Measurements from ENCODE around the gene MEF2C. TPM values are rescaled to one million over a fixed set of nuclear protein-coding genes. Genes with fewer than 3 reads are reported as not detected.

The MEF2C gene
- total RNA-seq, 1 donor from 2014 or later = 51.4 TPM

DNA sequence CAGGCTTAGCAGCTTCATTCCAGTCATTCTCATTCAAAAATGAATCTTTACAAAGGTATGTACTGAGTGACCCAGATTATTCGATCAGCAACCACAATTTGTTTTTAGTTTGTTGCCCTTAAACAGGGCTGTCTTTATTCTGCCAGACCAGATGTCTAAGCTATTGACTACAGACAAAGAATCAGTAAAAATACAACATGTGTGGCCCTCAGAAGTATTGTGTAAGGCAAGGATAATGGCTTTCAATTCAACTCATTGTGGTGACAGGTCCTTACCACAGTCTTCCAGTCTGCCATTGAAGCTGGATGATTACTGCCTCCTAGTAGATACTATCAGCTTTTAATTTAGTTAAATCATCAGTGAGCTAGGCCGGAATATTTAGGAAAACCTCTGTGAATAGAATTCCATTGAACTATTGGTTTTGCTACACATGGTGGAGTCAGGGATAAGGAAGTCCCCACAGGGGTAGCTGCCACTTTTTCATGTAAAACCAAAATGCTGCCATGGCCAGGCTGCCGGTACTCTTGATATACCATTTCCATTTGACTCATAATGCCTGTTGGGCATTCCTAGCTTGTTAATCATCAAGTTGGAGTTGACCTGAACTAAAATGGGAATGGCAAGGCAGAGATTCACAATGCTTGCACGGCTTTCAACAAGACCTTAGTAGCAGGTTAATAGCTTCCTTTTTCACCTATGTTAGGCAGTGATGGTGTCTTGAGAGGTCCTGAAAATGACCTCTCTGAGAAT is 175.6 kb downstream of the MEF2C start:
- Histone ChIP-seq H3K4me3 (no peak overlapping the region), H3K9me3 (no peaks in the 10 kb centered on the region), H3K36me3 (no peaks in the 10 kb centered on the region), H3K4me1 (no peaks in the 10 kb centered on the region), H3K27me3 (peaks cover 9% of the 10 kb centered on the region), H3K27ac (no peak overlapping the region)
- ATAC-seq (no peak), DNase-seq (no peak)
- TF ChIP-seq, protein P1, sequence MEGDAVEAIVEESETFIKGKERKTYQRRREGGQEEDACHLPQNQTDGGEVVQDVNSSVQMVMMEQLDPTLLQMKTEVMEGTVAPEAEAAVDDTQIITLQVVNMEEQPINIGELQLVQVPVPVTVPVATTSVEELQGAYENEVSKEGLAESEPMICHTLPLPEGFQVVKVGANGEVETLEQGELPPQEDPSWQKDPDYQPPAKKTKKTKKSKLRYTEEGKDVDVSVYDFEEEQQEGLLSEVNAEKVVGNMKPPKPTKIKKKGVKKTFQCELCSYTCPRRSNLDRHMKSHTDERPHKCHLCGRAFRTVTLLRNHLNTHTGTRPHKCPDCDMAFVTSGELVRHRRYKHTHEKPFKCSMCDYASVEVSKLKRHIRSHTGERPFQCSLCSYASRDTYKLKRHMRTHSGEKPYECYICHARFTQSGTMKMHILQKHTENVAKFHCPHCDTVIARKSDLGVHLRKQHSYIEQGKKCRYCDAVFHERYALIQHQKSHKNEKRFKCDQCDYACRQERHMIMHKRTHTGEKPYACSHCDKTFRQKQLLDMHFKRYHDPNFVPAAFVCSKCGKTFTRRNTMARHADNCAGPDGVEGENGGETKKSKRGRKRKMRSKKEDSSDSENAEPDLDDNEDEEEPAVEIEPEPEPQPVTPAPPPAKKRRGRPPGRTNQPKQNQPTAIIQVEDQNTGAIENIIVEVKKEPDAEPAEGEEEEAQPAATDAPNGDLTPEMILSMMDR (IDR thresholded peaks at IDR 0.05) = no peak
- intact Hi-C loops (cut with DNase I) = no loop called here

- peaks cover 37% of the 10 kb centered on the region for H3K27me3 ChIP-seq
- DNase-seq = no peak
- TF ChIP-seq, protein P1 (IDR thresholded peaks at IDR 0.05) = no peak
- intact Hi-C loops (cut with DNase I) = no loop called here
- no peak overlapping the region for H3K27ac ChIP-seq
- ATAC-seq = no peak
- no peaks in the 10 kb centered on the region for H3K4me1 ChIP-seq
- no peak overlapping the region for H3K4me3 ChIP-seq
- no peaks in the 10 kb centered on the region for H3K9me3 ChIP-seq
- no peaks in the 10 kb centered on the region for H3K36me3 ChIP-seq
Observed at GRCh38 chr5:88702332-88702731, 180.7 kb downstream of the MEF2C start.

DNA sequence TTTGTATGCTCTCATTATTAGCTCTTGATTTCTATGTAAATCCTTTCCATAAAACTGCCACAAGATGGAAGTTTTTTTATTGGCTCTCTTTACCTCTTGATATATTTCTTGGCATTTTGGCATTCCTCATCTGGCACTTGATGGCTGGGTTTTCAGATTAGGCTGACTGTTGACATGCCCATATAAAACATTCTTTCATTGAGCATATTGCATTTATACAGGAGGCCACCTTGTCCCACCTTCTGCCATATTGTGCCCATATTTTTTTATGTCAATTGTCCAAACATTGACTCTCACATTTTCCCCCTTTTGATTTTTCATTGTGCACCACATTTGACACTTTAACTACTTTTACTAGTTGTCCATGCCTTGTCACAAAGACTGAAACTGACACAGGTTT is 182.9 kb downstream of the MEF2C start:
- Histone ChIP-seq H3K27ac (no peak overlapping the region), H3K4me3 (no peak overlapping the region), H3K36me3 (no peaks in the 10 kb centered on the region), H3K9me3 (no peaks in the 10 kb centered on the region), H3K4me1 (no peaks in the 10 kb centered on the region), H3K27me3 (peaks cover 60% of the 10 kb centered on the region)
- no peak for ATAC-seq
- intact Hi-C loops (cut with DNase I) = no loop called here
- TF ChIP-seq, protein P1 (IDR thresholded peaks at IDR 0.05) = no peak
- DNase-seq = no peak

GRCh38 chr5:88698290-88698689 is 184.7 kb downstream of the MEF2C start:
- H3K27me3 ChIP-seq = peaks cover 70% of the 10 kb centered on the region
- no peaks in the 10 kb centered on the region for H3K4me1 ChIP-seq
- DNase-seq = no peak
- intact Hi-C loops (cut with DNase I) = no loop called here
- H3K4me3 ChIP-seq = no peak overlapping the region
- no peak overlapping the region for H3K27ac ChIP-seq
- H3K36me3 ChIP-seq = no peaks in the 10 kb centered on the region
- TF ChIP-seq, protein P1 (IDR thresholded peaks at IDR 0.05) = no peak
- no peak for ATAC-seq
- no peaks in the 10 kb centered on the region for H3K9me3 ChIP-seq

- Histone ChIP-seq H3K27me3 (peaks cover 87% of the 10 kb centered on the region), H3K36me3 (no peaks in the 10 kb centered on the region), H3K9me3 (no peaks in the 10 kb centered on the region), H3K4me1 (peaks cover 11% of the 10 kb centered on the region), H3K4me3 (no peak overlapping the region), H3K27ac (no peak overlapping the region)
- TF ChIP-seq, protein P1 (IDR thresholded peaks at IDR 0.05) = no peak
- intact Hi-C loops (cut with DNase I) = no loop called here
- no peak for ATAC-seq
- DNase-seq = no peak
Observed at GRCh38 chr5:88696466-88696865, 186.5 kb downstream of the MEF2C start.

All from upper lobe of right lung (tissue), 1 donor.